Right forelimb (tissue), 1 donor: ENCODE data around the gene EXOSC5.
"Not testable (repeated sequence)": the region's sequence is repeated elsewhere in the genome, so short reads cannot be mapped to it uniquely, and the experiment has no call there.

Source experiments
- DNase-seq: peaks from one replicate; pipeline ENCODE4 v3.0.0-alpha.2; 2018

EXOSC5 gene

GRCh38 chr19:41403181-41403970 is 6.2 kb upstream of the EXOSC5 start:
- no peak for DNase-seq

- no peak for DNase-seq
Measured at GRCh38 chr19:41402010-41402409, 4.9 kb upstream of the EXOSC5 start.

GRCh38 chr19:41401483-41401882 is 4.3 kb upstream of the EXOSC5 start:
- DNase-seq: no peak

DNA sequence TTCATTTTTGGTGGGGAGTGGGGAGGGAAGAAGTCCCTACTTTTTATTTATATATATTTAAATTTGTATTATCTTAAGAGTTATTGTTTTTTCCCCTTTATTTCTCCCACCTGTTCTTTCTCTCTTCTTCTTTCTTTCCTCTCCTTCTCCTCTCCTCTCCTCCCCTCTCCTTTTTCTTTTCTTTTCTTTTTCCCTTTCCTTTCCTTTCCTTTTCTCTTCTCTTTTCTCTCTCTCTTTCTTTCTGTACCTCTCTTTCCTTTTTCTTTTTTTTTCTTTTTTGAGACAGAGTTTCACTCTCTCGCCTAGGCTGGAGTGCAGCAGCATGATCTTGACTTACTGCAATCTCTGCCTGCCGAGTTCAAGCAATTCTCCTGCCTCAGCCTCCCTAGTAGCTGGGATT is 2.4 kb upstream of the EXOSC5 start:
- no peak for DNase-seq

DNA sequence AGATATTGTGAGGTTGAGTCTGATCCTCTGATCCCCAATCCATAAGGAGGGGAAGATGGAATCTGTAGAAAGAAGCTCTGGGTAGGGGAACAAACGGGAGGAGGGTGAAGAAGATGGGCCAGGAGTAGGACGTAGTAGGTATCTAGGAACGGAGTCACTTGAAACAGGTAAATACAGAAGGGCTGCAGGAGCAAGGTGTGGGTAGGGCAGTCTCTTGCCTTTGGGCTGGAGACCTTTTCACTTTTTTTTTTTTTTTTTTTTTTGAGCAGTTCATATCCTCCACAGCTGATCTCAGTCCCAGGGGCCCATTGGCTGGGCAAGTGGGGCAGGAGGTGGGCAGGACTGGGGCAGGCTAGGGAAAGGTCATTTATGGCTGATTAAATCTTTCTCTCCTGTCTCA is 1.9 kb upstream of the EXOSC5 start:
- no peak for DNase-seq

DNA sequence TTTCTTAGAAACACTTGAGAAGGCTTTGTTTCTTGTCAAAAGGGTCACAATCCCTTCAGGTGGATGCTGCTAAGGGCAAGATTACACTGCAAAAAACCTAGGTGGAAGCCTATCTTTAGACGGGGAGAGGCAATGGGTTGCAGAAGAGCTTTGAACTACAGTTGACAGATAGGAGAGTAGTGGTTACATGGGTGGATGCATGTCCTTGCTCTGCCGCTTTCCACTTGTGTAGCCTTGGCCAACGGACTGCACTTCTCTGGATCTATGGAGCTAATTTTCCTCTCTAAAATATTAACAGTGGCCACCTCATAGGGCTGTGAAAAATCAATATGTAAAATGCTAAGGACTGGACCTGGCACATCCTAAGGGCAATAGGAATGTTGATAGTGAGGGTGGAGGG is 1.4 kb upstream of the EXOSC5 start:
- no peak for DNase-seq

GRCh38 chr19:41398050-41398418 is 875 bp upstream of the EXOSC5 start:
- no peak for DNase-seq

- no peak for DNase-seq
Measured at GRCh38 chr19:41395355-41395754, 1.8 kb downstream of the EXOSC5 start.

DNA sequence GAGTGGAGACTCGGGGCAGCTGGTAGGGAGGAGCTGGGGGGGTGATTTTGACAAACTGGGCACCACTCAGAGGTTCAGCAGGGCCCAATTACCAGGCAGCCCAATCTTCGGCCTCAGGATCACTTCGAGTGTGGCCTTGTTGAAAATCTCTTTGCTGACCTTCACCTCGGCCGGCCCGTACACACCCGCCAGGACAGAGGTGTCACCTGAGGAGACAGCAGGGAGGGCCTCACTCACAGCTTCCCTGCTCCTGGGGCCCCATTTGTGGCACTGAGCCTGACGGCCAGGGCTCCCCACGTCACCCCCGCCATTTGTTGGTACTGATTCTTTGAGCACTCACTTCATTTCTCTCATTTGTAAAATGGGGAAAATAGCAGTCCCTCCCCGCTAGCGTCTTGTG is 4.4 kb downstream of the EXOSC5 start:
- no peak for DNase-seq

- no peak for DNase-seq
Measured at GRCh38 chr19:41391618-41392017, 5.5 kb downstream of the EXOSC5 start.

- no peak for DNase-seq
Measured at GRCh38 chr19:41386442-41386841, 10.7 kb downstream of the EXOSC5 start.

GRCh38 chr19:41384351-41384750 is 12.8 kb downstream of the EXOSC5 start:
- DNase-seq: no peak

DNA sequence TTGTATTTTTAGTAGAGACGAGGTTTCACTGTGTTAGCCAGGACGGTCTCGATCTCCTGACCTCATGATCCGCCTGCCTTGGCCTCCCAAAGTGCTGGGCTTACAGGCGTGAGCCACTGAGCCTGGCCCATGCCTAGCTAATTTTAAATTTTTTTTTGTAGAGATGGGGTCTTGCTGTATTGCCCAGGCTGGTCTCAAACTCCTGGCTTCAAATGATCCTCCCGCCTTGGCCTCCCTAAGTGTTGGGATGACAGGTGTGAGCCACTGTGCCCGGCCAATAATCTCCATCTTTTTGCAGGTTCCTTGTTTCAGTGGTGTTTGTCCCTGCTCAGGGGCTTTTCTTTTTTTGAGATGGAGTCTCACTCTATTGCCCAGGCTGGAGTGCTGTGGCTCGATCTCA is 15.6 kb downstream of the EXOSC5 start:
- DNase-seq: not testable (repeated sequence)

- DNase-seq: no peak
Measured at GRCh38 chr19:41377977-41378709, 19.0 kb downstream of the EXOSC5 start.

DNA sequence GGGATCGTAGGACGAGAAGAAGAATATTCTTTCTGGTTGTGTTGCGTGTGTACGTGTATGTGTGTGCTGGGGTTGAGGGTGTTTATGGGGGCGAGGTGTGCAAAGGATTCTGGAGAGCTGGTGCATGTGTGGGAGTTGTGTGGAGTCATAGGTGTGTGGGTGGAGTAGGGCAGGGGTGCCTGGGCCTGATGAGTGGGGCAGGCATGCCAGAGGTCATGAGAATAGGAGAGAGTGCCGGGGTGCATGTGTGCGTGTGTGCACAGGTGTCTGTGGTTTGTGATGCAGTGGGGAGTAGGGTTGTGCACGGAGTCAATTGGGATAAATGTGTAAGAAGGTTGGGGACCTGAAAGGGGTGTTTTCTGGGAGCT is 20.2 kb downstream of the EXOSC5 start:
- no peak for DNase-seq

DNA sequence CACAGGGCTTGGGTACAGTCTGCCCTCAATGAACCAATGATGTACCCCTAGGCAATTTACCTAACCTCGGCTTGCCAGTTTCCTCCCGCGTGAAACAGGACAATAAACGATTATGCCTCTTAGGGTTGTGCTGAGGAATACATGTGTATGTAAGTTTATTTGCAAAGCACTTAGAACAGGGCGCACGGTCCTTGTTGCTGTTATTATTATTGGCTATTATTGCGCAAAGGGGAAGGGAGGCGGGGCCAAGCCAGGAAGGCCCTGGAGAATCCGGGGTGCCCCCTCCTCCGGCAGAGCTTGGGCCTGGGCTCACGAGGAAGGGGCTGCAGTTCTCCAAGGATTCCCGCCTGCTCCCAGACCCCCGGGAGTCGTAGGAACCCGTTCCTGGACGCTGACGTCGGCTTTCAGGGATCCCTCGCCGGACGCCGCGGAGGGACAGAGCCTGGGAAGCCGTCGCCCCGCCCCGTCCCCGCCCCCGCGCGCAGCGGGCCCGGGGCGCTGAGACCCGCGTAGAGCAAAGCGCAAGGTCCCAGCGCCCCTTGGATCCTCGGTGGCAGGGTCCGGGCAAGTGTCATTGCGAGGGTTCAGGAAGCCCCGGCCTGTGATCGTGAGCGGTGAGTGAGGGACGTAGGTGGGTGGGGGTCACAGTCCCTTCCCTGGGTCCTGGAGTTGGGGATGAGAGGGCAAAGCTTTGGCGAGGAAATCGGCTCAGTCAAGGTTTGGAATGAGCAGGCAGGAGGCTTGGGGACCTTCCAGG is 20.7 kb downstream of the EXOSC5 start, which contains the start of gene TMEM91:
TSS of gene TMEM91 (plus strand) at position 293 of the 757 bp plus-strand sequence. CDS start 1,777 bp downstream, outside the sequence.
- DNase-seq: no peak

- DNase-seq: peak; percentile 88
Measured at GRCh38 chr19:41373993-41374392, 23.2 kb downstream of the EXOSC5 start.

- DNase-seq: no peak
Measured at GRCh38 chr19:41372501-41372900, 24.7 kb downstream of the EXOSC5 start.

- DNase-seq: no peak
Measured at GRCh38 chr19:41371541-41371940, 25.6 kb downstream of the EXOSC5 start.

GRCh38 chr19:41371119-41371518 is 26.0 kb downstream of the EXOSC5 start:
- DNase-seq: not testable (repeated sequence)

DNA sequence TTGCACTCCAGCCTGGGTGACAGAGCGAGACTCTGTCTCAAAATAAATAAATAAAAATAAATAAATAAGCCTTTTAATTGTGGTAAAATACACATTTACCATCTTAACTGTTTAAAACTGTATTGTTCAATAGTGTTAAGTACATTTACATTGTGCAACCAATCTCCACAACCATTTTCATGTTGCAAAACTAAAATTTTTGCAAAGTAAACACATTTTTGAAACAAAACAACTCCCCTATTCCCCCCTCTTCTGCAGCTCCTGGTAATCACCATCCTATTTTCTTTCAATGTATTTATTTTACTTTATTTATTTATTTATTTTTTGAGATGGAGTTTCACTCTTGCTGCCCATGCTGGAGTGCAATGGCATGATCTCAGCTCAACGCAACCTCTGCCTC is 27.4 kb downstream of the EXOSC5 start:
- DNase-seq: no peak

DNA sequence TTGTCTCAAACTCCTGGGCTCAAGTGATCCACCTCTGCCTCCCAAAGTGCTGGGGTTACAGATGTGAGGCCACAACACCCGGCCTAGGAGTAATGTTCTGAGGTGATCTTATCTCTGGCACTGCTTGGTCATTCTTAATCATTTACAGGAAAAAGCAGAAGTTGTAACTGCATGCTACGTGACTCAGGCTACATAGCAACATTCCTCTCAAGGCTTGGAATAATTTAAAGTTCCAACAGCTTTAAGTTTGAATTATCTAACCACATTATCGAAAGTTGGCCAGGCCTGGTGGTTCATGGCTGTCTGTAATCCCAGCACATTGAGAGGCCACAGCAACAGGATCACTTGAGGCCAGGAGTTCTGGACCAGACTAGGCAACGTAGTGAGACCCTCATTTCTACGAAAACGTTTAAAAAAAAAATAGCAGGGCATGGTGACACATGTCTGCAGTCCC is 29.3 kb downstream of the EXOSC5 start:
- no peak for DNase-seq

- DNase-seq: no peak
Measured at GRCh38 chr19:41366089-41366488, 31.1 kb downstream of the EXOSC5 start.
